HG02852 (cell line): ENCODE measurements around the gene CYBA.

Experiments
- ATAC-seq: cut with Tn5 transposase; IDR thresholded peaks from one replicate; pipeline ENCODE4 v1.9.1; 2021; ENCODE audit warnings: mild to moderate bottlenecking, moderate library complexity; ENCODE audit not compliant: unreplicated experiment

CYBA gene

GRCh38 chr16:88650749-88651275, at the start of gene CYBA:
Gene CYBA (minus strand): TSS chr16:88651053. CDS start chr16:88651013, 40 bp downstream.
- ATAC-seq: peak; percentile 75

- ATAC-seq: no peak
Measured at GRCh38 chr16:88700322-88700635, 49.4 kb upstream of the CYBA start.

GRCh38 chr16:88699180-88699579, 48.3 kb upstream of the CYBA start:
- ATAC-seq: no peak

DNA sequence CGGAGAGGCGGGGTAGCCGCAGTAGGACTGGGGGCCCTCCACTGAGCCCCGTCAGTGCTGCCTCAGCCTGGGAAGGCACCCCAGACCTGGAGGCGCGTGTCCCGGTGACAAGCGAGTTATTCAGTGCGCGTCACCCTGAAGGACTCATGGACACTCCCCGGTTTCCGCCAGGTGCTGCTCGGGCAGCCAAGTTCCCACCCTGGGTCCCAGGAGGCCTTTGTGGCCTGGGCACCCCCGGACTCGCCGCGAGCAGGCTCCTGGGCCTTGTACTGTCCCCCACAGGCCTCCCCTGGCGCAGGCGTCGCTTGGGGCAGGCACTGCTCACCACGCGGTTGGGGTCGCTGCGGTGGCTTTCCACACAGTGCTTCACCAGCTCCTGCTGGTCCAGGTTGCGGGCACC, 47.8 kb upstream of the CYBA start:
- ATAC-seq: no peak

- no peak for ATAC-seq
Measured at GRCh38 chr16:88697831-88698615, 47.2 kb upstream of the CYBA start.

- ATAC-seq: no peak
Measured at GRCh38 chr16:88697116-88697830, 46.4 kb upstream of the CYBA start.

GRCh38 chr16:88696441-88696840, 45.6 kb upstream of the CYBA start:
- no peak for ATAC-seq

- ATAC-seq: no peak
Measured at GRCh38 chr16:88695753-88696152, 44.9 kb upstream of the CYBA start.

- no peak for ATAC-seq
Measured at GRCh38 chr16:88695218-88695617, 44.4 kb upstream of the CYBA start.

- no peak for ATAC-seq
Measured at GRCh38 chr16:88694221-88695087, 43.6 kb upstream of the CYBA start.

GRCh38 chr16:88693420-88694177, 42.7 kb upstream of the CYBA start:
- no peak for ATAC-seq

DNA sequence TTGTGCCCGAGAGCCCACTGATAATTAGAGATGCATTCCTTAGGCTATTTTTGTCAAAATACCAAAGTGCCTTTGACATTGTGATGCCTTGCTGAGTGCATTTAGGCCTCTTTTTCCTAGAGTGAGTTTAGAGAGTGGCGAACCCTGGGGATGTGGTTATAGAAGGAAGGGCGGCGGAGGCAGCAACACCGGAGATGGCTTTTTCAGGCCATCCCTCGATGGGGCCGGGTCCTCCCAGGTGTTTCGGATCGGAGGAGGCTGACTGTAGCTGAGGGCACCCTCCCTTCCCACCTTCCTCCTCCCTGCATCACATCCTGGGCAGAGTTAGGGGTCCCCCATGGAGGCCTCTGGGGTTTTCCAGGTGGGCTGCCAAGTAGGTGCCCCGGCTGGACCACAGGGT, 42.0 kb upstream of the CYBA start:
- ATAC-seq: no peak

DNA sequence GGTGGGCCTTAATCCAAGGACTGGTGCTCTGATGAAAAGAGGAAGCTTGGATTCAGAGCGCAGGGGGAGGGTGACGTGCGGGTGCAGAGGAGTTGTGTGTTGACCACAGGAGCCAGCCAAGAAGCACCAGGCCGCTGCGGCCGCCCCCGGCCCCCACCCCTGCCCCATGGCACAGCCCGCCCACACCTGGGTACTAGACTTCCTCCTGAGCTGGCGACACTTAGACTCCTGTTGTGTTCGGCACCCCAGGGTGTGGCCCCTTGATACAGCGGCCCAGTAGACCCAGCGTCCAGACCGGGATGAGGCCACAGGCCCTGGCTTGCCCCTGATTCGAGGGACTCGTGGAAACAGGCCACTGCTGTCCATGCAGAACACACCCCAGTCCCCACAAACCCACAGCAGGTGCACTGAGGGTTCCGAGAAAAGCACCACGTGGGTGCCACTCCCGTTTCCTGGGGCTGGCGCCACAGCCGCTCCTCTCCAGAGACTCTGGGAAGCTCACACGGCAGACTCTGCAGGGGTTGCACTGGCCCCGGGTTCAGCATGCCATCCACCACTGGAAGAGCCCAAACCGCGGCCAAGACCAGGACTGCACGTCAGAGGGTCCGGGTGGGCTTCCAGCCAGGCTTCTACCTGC, 41.2 kb upstream of the CYBA start:
- no peak for ATAC-seq

DNA sequence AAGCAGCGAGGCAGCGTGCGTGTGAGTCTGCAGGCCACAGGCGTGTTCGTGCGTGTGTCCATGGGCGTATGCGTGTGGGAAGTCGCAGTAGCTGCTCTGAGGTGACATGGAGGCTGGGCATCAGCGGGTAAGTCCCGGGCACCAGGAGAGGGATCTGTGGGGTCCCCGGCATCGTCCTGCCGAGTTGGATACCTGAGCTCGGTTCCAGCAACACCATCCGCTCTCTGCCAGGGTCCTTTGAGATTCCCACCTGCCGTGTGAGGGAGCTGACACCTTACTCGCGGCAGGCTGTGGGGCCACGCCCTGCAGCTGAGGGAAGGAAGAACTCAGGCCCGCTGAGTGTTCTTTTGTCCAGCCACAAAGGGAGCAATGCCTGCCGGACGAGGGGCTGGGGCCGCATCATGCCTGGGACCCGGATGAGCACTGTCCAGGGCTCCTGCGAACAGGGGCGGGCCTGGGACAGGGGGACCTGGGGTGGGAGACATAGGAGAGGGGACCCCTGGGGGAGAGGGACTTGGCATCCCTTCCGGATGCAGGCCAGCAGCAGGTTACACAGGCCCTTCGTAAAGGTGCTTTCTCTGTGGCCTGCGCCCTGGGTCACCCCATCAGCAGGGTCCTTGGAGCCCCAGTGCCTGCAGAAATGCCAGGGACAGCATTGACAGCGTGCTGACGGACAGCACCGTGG, 40.4 kb upstream of the CYBA start:
- ATAC-seq: no peak

GRCh38 chr16:88690341-88691128, 39.7 kb upstream of the CYBA start:
- ATAC-seq: no peak

DNA sequence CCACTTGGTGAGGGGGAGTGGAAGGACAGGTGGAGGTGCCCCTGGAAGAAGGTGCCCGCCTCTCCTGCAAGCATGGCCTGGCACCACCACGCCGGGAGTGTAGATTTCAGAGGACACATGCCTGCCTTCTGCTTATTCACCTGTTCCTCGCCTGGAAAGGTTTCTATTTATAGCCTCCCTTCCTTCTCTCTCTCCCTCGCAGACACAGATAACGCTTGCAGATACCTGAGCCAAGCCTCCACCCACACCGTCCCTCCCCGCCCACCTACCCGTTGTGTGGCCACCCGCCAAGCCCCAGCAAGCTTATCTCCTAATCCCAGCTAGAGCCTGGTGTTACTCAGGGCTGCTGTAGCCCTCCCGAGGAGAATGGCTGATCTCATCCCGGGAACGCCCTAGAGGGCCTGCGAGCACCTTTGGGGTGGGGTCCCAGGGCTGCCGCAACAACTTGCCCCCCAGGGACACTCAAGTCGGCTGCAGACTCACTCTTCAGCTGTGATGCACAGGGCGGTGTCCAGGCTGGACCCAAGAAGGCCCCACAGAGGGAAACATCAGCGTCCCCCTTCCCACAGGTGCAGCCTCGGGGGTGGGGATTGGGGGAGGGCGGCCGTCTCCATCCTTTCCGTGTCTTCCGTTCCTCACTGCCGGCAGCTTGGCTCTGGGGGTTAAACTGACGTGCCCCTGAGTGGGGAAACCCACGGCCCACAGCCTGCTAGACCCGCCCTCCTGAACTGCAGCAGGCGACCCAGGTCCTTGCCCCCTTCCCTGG, 37.3 kb upstream of the CYBA start:
- no peak for ATAC-seq

DNA sequence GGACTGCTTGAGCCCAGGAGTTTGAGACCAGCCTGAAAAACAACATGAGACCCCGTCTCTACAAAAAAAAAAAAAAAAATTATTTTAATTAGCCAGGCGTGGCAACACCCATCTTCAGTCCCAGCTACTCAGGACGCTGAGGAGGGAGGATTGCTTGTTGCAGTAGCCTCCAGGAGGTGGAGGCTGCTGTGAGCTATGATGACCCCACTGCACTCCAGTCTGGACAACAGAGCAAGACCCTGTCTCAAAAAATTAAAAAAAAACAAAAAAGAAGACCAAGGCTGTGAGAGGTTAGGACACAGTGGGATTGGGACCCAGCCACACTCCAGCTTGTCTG, 36.8 kb upstream of the CYBA start:
- ATAC-seq: no peak

DNA sequence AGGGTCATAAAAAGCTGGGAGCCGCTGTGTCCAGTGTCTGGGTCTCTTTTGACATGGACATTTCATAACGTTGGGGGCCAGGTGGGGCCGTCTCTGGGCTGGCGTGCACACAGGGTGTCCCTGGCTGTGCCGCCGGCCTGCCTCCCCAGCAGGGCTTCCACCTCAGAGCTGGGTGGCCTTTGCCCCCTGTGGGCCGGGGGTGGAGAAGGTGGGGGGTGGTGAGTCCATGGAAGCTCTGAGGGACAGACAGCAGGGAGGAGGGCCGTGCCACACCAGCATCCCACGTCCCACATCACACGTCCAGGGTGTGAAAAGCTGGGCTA, 36.4 kb upstream of the CYBA start:
- no peak for ATAC-seq
